ENCODE data around the gene FANCE. TPM values are rescaled to one million over a fixed set of nuclear protein-coding genes. Genes with fewer than 3 reads are reported as not detected.

The FANCE gene
- total RNA-seq, 1 donor from 2014 or later = 9.3 TPM

- no peak for DNase-seq (ENCODE audit: low spot score)
- no peaks in the 10 kb centered on the region for H3F3A ChIP-seq (ENCODE audit: low read depth)
- H3K4me2 ChIP-seq = no peak overlapping the region
- TF ChIP-seq EZH2 (IDR thresholded peaks at IDR 0.05) (no peak), EZH2phosphoT487 (IDR thresholded peaks at IDR 0.05) (no peak), CTCF (IDR thresholded peaks at IDR 0.05) (no peak)
- H3K9ac ChIP-seq = peak overlapping the region; percentile 52
- H3K27ac ChIP-seq = no peak overlapping the region
- H3K9me3 ChIP-seq (ENCODE audit: low read depth) = no peaks in the 10 kb centered on the region
- no peaks in the 10 kb centered on the region for H3K79me2 ChIP-seq (ENCODE audit: low read depth)
- H3K4me3 ChIP-seq = no peak overlapping the region
- H3K27me3 Mint-ChIP-seq (ENCODE audit: insufficient read depth, low read depth) = peaks cover 4% of the 10 kb centered on the region
- no peak overlapping the region for H2AFZ ChIP-seq (replicated peaks)
- no peaks in the 10 kb centered on the region for H3K27me3 ChIP-seq
- peaks cover 9% of the 10 kb centered on the region for H3K36me3 Mint-ChIP-seq
- peaks cover 4% of the 10 kb centered on the region for H3K4me1 Mint-ChIP-seq
- no peak overlapping the region for H3K4me3 Mint-ChIP-seq
- H3K36me3 ChIP-seq = no peaks in the 10 kb centered on the region
- no peaks in the 10 kb centered on the region for H4K20me1 ChIP-seq (ENCODE audit: low read depth)
- H3K4me1 ChIP-seq = peaks cover under 1% of the 10 kb centered on the region
- H3K9me3 Mint-ChIP-seq = no peaks in the 10 kb centered on the region
- no peak overlapping the region for H3K27ac Mint-ChIP-seq
These were observed 32.2 kb upstream of the FANCE start for GRCh38 chr6:35419961-35420360.

GRCh38 chr6:35425284-35425683 lies 26.9 kb upstream of the FANCE start:
- H3K36me3 Mint-ChIP-seq = peaks cover 17% of the 10 kb centered on the region
- peaks cover 6% of the 10 kb centered on the region for H3K9me3 Mint-ChIP-seq
- no peak overlapping the region for H3K4me2 ChIP-seq
- no peak overlapping the region for H3K4me3 ChIP-seq
- no peaks in the 10 kb centered on the region for H3K36me3 ChIP-seq
- H3K27me3 ChIP-seq = no peaks in the 10 kb centered on the region
- H3K79me2 ChIP-seq (ENCODE audit: low read depth) = no peaks in the 10 kb centered on the region
- H3K4me1 Mint-ChIP-seq = peaks cover 12% of the 10 kb centered on the region
- H3K4me1 ChIP-seq = peaks cover 36% of the 10 kb centered on the region
- H4K20me1 ChIP-seq (ENCODE audit: low read depth) = no peaks in the 10 kb centered on the region
- H3K27ac Mint-ChIP-seq = peak overlapping the region; percentile 72
- no peak overlapping the region for H3K27ac ChIP-seq
- no peak overlapping the region for H2AFZ ChIP-seq (replicated peaks)
- H3K9me3 ChIP-seq (ENCODE audit: low read depth) = no peaks in the 10 kb centered on the region
- no peak overlapping the region for H3K9ac ChIP-seq
- peaks cover 2% of the 10 kb centered on the region for H3K27me3 Mint-ChIP-seq (ENCODE audit: insufficient read depth, low read depth)
- no peak overlapping the region for H3K4me3 Mint-ChIP-seq
- DNase-seq (ENCODE audit: low spot score) = peak; percentile 23
- peaks cover 11% of the 10 kb centered on the region for H3F3A ChIP-seq (ENCODE audit: low read depth)
- TF ChIP-seq EZH2 (IDR thresholded peaks at IDR 0.05) (no peak), CTCF (IDR thresholded peaks at IDR 0.05) (no peak), EZH2phosphoT487 (IDR thresholded peaks at IDR 0.05) (no peak)

GRCh38 chr6:35426074-35426473 lies 26.1 kb upstream of the FANCE start:
- Histone ChIP-seq H3K4me3 (no peak overlapping the region), H3F3A (ENCODE audit: low read depth) (peaks cover 11% of the 10 kb centered on the region), H3K27me3 (no peaks in the 10 kb centered on the region), H3K4me2 (no peak overlapping the region), H3K4me1 (peaks cover 36% of the 10 kb centered on the region), H2AFZ (replicated peaks) (no peak overlapping the region), H3K27ac (no peak overlapping the region), H4K20me1 (ENCODE audit: low read depth) (no peaks in the 10 kb centered on the region), H3K36me3 (no peaks in the 10 kb centered on the region), H3K79me2 (ENCODE audit: low read depth) (no peaks in the 10 kb centered on the region), H3K9ac (no peak overlapping the region), H3K9me3 (ENCODE audit: low read depth) (no peaks in the 10 kb centered on the region)
- H3K36me3 Mint-ChIP-seq = peaks cover 17% of the 10 kb centered on the region
- no peak overlapping the region for H3K4me3 Mint-ChIP-seq
- H3K27me3 Mint-ChIP-seq (ENCODE audit: insufficient read depth, low read depth) = peaks cover 2% of the 10 kb centered on the region
- DNase-seq (ENCODE audit: low spot score) = no peak
- H3K9me3 Mint-ChIP-seq = peaks cover 6% of the 10 kb centered on the region
- peaks cover 12% of the 10 kb centered on the region for H3K4me1 Mint-ChIP-seq
- TF ChIP-seq EZH2phosphoT487 (IDR thresholded peaks at IDR 0.05) (no peak), CTCF (IDR thresholded peaks at IDR 0.05) (no peak), EZH2 (IDR thresholded peaks at IDR 0.05) (no peak)
- H3K27ac Mint-ChIP-seq = no peak overlapping the region

Data from neural progenitor cell (in vitro differentiated cells).